NCI-H446 (cell line): ENCODE data around the gene CCDC34.
"Not testable (repeated sequence)": the region's sequence is repeated elsewhere in the genome, so short reads cannot be mapped to it uniquely, and the experiment has no call there.

Source experiments
- DNase-seq, 2 experiments: peaks; one replicate each; lab custom pipeline; 2025; lab: John Stamatoyannopoulos, UW

The CCDC34 gene

DNA sequence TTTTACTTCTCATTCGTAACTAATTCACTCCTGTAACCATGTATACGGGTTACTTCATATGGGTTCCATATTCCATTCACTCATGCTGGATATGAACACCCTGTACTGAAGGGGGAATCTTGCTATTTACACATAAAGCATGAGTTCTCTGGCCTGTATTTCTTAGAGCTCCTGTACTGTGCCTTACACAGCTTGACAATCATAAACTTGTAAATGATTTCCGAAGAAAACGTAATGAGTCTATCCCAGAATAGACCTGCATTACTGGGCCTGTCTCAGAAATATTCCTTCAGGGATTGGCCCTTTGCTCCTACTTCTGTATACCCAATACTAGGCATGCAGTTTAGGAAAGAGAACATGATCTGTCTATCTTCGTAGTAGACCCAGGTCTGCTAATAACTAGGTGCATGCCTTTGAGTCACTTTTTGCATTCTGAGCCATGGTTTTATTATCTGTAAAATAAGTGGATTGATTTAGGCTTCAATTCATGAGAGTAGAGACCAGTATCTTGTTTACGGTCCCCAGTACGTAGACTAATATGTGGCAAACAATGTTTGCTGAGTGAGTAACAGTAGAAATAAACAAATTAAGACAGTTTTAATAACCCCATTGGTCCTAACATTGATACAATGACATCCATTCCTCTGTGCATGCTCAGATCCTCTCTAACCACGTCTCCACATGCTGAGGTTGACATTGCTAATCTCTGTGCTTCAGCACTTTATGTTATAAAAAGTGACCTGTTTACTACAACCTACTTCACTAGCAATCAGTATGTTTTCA is 1.2 kb downstream of the CCDC34 start:
- DNase-seq: no peak

DNA sequence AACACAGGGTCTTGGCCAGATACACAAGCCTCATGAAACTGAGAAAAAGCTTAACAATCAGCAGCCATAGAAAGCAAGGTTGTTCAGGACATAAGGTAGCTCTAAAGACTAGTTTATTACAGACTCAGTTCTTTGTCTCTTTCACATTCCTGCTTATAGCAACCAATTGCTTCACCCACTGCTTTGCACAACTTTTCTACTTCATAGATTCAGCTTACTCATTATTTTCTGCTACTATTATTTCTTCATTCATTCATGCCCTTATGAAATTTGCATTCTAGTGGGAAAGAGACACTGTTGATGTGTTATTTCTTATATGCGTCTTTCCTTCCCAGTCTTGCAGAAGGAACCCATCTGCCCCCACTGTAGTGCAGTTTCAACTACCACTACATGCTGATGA is 4.7 kb downstream of the CCDC34 start:
- DNase-seq: no peak

DNA sequence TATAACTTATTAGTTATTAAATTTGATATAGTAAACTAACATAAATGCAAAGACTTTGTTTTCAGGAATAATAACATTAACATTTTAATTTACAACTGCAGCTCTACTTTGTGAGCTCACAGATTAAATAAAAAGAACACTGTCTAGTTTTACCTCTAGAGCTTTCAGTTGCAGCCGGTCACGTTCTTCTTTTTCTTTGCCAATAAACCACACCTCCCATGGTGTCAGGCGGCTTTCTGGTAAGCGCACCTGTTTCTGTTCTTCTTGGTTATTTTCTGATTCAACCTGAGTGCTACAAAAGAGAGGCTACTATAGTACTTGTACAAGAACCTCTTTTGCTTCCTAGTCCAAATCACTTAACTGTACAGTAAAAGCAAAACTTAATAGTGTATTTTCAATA is 5.8 kb downstream of the CCDC34 start:
- DNase-seq: no peak

DNA sequence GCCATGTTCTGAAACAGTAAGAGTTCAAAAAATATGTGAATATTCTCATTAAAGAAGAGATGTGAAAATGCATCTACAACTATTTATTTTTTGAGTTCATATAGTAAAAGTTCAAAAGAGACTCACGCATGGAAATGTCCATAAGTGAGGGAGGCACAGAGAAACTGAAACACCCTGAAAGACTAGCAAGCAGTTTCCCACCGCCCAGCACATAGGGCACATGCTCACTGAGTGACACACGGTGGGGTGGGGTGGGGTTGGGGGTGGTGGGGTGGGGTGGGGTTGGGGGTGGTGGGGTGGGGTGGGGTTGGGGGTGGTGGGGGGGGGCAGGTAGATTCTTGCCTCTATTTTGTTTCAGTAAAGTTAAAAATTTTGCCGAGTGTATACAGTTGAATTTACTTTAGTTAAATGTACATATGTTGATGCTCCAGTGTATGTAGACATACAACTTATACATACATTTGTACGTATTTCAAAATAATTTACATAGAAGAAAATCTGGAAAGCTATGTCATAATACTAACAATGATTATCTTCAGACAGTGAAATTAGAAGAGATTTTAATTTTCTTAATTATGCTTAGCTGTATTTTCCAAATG is 6.3 kb downstream of the CCDC34 start:
- no peak for DNase-seq

DNA sequence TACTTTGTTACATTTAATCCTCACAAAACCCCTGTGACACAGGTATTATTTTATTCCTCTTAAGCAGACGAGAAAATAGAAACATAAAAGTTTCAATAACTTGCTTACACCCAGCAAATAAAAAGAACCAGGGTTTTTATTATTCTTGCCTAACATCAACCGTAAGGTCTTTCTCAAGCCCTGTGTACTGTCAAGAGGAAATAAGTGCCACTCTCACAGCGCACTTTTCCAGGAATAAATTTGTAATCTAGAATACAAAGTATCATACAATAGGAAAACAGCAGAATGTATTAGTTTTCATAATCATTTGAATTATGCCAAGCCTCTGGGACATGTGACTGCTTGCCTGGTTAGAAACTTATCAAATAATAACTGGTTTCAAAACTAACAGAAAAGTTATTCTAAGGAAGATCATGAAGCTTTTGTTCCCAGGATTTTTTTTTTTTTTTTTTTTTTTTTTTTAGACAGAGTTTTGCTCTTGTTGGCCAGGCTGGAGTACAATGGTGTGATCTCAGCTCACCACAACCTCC is 7.4 kb downstream of the CCDC34 start:
- DNase-seq: no peak

DNA sequence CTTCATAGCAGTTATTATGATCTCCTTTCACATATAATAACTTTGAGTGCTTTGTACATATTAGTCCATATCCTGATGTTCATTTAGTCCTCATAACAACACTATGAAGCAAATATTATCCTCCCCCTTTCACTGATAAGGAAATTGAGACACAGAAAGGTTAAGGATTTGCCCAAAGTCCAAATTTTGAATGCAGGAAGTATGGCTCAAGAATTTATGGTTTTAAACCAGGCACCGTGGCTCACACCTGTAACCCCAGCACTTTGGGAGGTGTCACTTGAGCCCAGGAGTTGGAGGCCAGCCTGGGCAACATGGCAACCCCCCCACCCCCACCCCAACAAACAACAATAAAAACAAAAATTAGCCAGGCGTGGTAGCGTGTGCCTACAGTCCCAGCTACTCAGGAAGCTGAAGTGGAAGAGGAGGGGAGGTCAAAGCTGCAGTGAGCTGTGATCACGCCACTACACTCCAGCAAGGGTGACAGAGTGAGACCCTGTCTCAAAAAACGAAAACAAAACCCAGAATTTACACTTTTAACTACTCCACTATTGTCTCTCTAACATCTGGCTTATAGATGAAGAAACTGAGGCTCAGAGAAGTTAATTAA is 8.6 kb downstream of the CCDC34 start:
- DNase-seq: no peak

DNA sequence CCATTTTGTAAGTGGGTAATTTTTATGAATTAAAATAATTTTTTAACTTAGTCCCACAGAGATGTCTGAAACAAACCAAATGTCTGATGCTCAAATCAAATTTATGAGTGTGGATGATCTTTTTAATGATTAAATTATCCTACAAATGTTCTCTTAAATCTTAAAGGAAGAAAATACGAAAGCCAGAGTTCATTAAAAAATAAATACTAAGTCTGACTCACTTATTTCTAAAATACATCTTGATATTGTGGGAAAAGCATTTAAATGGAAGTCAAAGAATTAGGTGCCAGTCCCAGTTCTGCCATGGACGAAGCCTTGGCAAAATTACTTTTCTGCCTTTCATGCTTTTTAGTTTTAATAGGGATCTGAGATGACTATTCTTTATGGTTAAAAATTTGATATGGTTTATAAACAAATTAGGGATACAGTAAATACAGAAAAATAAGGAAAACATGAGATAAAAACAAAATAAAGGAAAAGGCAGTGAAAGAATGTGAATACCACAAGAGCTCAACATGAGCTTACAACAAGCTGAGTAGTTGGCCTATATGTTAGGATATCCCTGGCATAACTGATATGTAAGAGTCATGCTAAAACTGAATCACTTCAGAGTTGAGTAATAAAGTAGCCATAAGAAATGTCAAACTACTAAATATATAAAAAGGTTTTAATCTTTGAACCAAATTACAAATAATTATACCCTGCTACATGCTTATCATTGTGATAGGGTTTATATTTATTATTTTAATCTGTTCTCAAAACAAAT is 9.2 kb downstream of the CCDC34 start:
- no peak for DNase-seq

DNA sequence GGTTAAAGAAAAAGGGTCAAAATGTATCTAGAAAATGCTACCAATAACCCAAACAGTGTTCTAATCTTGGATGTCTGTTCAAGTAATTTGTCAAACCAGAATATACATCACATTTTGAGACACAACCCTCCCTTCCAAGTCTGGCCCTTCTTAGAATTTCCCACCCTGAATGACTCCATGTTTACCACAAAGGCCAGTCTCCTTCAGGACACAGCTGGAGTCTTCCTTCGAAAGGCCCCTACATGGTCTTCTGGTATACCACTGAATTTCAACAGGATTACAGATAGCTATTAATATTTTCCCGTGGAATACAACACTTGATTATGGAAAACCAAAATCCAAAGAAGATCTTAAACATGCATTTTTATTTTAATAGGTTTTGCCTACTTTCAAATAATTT is 10.2 kb downstream of the CCDC34 start:
- DNase-seq: no peak

DNA sequence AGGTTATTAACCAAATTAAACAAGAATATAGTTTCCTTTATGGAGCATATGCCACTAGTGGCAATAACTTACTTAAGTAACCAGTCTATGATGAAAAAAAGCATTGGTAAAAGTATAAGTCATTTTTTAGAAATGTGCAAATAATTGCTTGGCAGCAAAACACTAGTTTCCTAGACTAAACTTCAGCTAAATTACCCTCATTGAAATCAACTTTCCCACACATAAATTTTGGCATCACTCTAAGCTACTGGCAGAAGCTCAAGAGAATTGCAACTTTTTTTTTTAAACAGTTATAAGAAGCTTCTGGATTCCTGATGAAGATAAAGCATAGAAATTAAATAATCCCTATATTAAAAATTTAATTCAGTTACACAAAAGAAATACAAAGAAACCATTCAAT is 12.5 kb downstream of the CCDC34 start:
- DNase-seq: peak; percentile 66 to 76

DNA sequence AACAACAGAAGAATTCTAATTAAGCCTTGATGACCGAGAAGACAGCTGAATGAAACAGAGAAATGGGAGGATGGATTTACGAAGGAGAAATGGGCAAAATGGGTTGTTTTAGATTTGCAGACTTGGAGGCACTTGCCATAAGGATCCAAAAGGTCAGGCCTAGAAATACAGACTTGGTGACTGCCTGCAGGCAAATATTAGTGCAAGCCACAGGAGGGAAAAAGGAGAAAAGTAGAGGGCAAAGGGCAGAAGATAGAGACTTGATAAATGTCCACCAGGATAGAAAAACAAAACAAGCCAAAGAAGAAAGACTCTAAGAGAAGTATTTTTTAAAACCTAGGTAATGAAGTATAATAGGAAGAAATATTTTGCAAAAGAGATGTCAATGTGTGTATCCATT is 13.1 kb downstream of the CCDC34 start:
- no peak for DNase-seq

DNA sequence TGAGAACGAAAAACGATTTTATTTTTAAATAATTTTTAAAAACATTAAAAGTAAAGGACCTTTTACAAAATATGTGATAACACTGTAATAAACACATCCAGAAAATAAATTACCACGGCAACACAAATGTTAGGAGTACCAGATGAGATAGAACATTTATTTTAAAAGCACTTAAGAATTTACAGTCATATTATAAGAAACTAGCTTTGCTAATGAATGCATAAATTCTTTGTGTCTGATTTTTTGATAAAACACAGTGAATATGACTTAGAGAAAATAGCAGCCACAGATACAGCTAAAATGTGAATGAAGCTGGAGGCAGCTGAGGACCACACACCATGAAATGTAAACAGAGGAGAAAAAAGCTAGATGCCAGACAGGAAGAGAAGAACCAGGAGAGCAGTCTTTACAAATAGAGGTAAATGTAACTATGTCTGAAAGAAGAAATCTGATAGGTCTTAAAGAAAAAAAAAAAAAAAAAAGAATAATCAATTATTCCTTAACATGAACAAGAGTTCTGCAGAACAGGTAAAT is 14.6 kb downstream of the CCDC34 start:
- no peak for DNase-seq

DNA sequence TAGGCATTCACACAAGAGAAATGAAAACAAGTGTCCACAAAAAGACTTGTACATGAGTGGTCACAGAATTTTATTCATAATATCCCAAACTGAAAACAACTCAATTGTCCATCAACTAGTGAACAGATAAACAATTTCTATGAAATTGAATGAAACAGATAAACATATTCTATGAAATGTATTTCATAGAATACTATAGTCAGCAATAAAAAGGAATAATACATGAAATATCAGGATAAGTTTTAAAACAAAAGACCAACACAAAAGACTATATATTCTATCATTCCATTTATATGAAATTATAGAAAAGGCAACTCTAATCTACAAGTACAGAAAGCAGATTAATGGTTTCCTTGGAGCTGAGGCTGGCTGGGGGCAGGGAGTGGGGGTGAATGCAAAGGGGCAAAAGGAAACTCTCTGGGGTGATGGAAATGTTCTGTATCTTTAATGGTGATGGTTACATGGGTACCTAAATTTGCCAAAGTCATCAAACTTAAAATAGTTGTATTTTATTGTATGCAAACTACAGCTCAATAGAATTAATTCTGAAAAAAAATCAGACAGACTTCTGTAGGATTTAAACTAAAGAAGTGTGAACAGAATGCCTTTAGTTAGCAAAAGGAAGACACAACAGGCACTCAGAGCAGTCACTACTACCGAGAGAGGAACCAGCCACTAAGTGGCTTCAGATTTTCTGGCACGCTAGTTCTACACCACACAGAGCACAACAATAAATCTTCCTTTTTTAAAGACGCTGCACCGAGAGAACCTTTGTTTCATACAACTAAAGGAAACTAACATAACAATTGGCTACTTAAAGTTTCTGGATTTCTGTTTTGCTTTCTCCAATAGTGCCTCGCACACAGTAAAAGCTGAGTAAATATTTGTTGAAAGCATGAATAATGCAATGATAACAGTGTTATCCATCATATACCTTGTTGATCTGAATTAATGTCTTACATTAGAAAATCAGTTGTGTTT is 15.4 kb downstream of the CCDC34 start:
- no peak for DNase-seq

DNA sequence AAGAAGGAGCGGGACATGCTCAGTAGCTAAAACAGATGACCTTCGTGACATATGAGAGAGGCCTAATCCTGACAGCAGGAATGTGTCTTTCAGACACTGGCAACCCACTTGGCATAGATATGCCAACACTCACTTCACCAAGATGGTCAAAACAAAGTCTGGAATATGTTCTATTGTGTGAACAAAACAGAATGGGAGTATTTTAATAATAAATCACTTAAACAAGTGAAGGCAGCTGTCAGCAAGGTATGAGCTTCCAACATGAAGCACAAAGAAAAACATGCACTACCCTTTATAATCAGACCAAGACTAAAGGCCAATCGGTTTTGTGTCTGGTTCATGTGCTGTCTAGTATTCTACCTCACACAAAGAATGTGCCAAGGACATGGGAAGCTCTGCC is 23.1 kb downstream of the CCDC34 start:
- DNase-seq: peak in 1 of 2 experiments; percentile 25

DNA sequence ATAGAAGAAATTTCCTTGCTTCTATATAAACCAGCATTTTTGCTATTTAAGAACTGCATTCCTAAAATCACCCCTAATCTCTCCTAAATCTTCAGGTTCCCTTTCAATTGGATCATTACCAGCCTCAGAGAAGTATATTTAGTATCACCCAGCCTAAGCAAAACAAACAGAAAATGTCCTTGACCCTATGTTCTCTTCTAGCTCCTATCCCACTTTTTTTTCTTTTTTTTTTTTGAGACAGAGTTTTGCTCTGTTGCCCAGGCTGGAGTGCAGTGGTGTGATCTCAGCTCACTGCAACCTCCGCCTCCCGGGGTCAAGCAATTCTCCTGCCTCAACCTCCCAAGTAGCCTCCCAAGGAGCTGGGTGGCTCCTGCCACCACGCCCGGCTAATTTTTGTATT is 28.3 kb downstream of the CCDC34 start:
- DNase-seq: not testable (repeated sequence)

DNA sequence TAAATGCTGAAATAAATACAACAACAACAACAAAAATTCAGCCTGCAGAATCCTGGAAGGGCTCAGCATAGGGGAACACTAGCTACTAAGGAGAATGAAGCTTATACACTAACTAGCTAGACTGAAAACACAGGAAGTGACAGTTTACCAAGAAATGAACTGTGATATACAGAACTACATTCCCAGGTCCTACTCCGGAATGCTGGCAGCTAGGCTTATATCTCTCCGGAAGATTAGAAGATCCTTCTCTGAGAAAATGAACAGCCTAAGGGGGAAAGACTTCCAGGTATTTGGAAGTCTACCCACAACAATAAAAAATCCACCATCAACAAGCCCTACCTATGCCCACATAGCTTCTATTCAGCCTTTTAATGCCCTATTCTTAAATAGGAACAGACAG is 31.0 kb downstream of the CCDC34 start:
- no peak for DNase-seq

DNA sequence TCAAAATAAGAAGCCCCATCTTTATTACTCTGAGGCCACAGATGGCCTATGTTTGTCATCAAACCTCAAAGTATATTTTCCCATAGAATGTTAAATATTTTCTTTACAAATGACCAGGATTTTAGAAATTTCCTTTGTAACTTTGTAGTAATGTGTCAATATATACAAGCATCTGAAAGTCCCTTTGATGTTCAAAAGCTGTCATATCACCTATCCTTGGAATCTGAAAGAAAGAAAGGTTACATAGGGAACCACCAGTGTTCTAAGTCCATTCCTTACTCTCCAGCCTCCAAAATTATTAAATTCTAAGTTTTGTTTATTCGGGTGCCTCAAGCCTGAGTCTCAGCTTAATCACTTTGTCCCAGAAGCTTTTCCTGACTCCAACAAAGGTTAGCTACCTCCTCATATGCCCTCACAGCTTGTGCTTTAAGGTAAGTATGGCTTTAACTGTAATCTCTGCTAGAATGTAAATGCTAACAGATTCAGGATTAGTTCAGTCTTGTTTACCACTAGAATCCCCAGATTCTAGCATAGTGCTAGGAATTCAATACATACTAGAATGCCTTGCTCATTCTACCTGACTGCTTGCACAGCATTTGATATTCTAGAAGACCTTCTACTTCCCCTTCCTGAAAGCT is 32.3 kb downstream of the CCDC34 start:
- DNase-seq: no peak

DNA sequence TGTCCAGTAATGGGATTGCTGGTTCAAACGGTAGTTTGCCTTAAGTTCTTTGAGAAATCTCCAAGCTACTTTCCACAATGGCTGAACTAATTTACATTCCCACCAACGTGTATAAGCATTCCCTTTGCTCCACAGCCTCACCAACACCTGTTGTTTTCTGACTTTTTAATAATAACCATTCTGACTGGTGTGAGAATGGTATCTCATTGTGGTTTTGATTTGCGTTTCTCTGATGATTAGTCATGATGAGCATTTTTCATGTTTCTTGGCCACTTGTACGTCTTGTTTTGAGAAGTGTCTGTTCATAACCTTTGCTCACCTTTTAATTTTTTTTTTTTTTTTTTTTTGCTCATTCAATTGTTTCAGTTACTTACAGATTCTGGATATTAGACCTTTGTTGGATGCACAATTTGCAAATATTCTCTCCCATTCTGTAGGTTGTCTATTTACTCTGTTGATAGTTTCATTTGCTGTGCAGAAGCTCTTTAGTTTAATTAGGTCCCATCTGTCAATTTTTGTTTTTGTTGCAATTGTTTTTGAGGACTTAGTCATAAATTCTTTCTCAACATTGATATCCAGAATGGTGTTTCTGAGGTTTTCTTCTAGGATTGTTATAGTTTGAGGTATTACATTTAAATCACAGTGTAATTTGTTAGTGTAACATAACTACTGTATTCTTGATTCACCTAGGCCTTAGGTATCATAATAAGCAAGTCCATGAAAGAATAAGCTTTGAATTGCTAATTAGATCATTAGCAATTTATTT is 33.0 kb downstream of the CCDC34 start:
- no peak for DNase-seq

DNA sequence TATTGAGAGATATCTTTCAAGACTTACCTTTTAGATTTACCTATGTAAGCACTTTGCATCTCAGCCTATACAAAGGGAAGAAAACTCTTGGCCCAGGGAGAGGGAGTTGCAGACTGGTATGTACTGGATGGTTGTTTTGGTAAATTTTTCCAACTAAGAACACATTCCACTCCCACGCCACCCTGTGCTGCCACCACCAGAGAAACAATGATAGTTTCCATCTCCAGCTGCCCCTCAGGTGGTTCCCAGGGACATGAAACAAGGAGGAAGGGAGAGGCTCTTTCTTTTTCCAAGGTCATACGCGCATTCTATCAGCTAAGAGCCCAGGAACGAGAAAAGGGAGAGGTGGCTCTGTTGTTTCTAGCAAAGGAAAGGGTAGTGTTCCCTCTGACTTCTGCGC is 34.4 kb downstream of the CCDC34 start:
- DNase-seq: no peak

DNA sequence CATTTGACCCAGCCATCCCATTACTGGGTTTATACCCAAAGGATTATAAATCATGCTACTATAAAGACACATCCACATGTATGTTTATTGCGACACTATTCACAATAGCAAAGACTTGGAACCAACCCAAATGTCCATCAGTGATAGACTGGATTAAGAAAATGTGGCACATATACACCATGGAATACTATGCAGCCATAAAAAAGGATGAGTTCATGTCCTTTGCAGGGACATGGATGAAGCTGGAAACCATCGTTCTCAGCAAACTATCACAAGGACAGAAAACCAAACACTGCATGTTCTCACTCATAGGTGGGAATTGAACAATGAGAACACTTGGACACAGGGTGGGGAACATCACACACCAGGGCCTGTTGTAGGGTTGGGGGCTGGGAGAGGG is 36.0 kb downstream of the CCDC34 start:
- DNase-seq: not testable (repeated sequence)

DNA sequence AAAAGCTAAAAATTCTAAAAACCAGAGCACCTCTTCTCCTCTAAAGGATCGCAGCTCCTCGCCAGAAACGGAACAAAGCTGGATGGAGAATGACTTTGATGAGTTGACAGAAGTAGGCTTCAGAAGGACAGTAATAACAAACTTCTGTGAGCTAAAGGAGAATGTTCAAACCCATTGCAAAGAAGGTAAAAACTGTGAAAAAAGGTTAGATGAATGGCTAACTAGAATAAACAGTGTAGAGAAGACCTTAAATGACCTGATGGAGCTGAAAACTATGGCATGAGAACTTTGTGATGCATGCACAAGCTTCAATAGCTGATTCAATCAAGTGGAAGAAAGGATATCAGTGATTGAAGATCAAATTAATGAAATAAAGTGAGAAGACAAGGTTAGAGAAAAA is 40.8 kb downstream of the CCDC34 start:
- not testable (repeated sequence) for DNase-seq
